Colonic mucosa (tissue), 4 donors: ENCODE results near the gene HMG20A. TPM values are rescaled to one million over a fixed set of nuclear protein-coding genes. Genes with fewer than 3 reads are reported as not detected.

Experiments
- DNase-seq: peaks from one replicate; pipeline ENCODE4 v3.0.0-alpha.2; 2020
- H3K27ac ChIP-seq: fragments of 200-600 bp; one replicate; pipeline ENCODE4 v1.8.0; 2021
- H3K27me3 ChIP-seq: fragments of 200-600 bp; one replicate; pipeline ENCODE4 v1.8.0; 2021
- H3K36me3 ChIP-seq: fragments of 200-600 bp; one replicate; pipeline ENCODE4 v1.8.0; 2021
- H3K4me1 ChIP-seq: fragments of 200-600 bp; one replicate; pipeline ENCODE4 v1.8.0; 2021; ENCODE audit warnings: mild to moderate bottlenecking
- H3K4me3 ChIP-seq: fragments of 200-600 bp; one replicate; pipeline ENCODE4 v1.8.0; 2021
- H3K9ac ChIP-seq, 2 donors: one replicate each; pipeline ENCODE4 v1.7.0; 2013; ENCODE audit warnings: control low read depth in 2 of 2, low read depth in 2 of 2, low read length in 2 of 2
- H3K9me3 ChIP-seq: fragments of 200-600 bp; one replicate; pipeline ENCODE4 v1.8.0; 2021
- intact Hi-C: fragments of 100-400 bp; cut with DNase I; formaldehyde crosslinking; loops from one replicate; pipeline ENCODE4 v1.14.1; 2022
- total RNA-seq, 2 donors: library from RNA; stranded (reverse); fragmentation: NEBNext Ultra II Directional in 1 of 2; extraction: Animal tissue kit (Norgen Biotek cat#: 25700) in 1 of 2; gene quantifications; one replicate each; pipeline ENCODE4 v1.2.1, GENCODE V29; 2021
- TF ChIP-seq, protein P1 (sequence below): fragments of 200-600 bp; IDR thresholded peaks from one replicate; pipeline ENCODE4 v1.8.0; 2022; ENCODE audit warnings: antibody characterized with exemption, mild to moderate bottlenecking
- donor health status: healthy.
- donor health status: DM: no; HTN: no; CAD: no.
- donor health status: DM: no; HTN: no; CAD: no.

The HMG20A gene
- total RNA-seq, 2 donors from 2014 or later = 32.9 to 37.1 TPM

- Histone ChIP-seq H3K4me3 (no peak overlapping the region), H3K27me3 (no peaks in the 10 kb centered on the region), H3K27ac (no peak overlapping the region), H3K36me3 (no peaks in the 10 kb centered on the region), H3K4me1 (no peaks in the 10 kb centered on the region), H3K9ac (no peak overlapping the region), H3K9me3 (no peaks in the 10 kb centered on the region)
- DNase-seq = no peak
- TF ChIP-seq, protein P1, sequence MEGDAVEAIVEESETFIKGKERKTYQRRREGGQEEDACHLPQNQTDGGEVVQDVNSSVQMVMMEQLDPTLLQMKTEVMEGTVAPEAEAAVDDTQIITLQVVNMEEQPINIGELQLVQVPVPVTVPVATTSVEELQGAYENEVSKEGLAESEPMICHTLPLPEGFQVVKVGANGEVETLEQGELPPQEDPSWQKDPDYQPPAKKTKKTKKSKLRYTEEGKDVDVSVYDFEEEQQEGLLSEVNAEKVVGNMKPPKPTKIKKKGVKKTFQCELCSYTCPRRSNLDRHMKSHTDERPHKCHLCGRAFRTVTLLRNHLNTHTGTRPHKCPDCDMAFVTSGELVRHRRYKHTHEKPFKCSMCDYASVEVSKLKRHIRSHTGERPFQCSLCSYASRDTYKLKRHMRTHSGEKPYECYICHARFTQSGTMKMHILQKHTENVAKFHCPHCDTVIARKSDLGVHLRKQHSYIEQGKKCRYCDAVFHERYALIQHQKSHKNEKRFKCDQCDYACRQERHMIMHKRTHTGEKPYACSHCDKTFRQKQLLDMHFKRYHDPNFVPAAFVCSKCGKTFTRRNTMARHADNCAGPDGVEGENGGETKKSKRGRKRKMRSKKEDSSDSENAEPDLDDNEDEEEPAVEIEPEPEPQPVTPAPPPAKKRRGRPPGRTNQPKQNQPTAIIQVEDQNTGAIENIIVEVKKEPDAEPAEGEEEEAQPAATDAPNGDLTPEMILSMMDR = no peak
- intact Hi-C loops = no loop called here
Observed at GRCh38 chr15:77454951-77455350, 34.3 kb downstream of the HMG20A start.

DNA sequence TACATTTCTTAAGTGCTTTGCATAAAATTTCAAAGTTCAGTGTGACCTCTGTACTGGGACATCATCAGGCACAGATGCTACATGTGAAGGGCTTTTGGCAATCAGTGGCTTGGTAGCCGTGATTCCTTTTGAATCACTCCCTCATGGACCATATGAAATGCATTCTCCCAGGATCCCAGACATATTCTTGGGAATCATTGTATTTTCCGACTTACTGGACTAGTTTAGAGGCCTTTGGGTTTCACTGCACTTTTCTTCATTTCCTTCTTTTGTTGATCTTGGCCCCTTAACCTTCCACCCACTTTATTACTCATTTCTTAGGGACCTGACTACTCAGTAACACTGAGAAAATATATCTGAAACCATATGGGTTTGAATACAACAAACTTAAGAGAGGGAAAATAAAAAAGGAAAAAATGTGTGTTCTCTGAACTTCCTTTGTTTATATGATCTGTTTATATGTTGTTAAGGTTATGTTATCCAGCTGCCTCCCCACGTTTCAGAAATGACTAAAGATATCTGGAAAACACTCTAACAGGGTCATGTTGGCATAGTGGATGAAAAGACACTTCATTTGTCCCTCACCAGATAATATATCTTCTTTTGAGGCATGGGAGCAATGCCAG lies 35.1 kb downstream of the HMG20A start:
- TF ChIP-seq, protein P1 = no peak

GRCh38 chr15:77456746-77457145 lies 36.1 kb downstream of the HMG20A start:
- Histone ChIP-seq H3K4me3 (no peak overlapping the region), H3K27me3 (no peaks in the 10 kb centered on the region), H3K4me1 (no peaks in the 10 kb centered on the region), H3K9ac (no peak overlapping the region), H3K27ac (no peak overlapping the region), H3K36me3 (no peaks in the 10 kb centered on the region), H3K9me3 (no peaks in the 10 kb centered on the region)
- TF ChIP-seq, protein P1 = no peak
- intact Hi-C loops = no loop called here
- DNase-seq = no peak

More for the DNA sequence above, 35.1 kb downstream of the HMG20A start:
- no peak for DNase-seq
- Histone ChIP-seq H3K4me3 (no peak overlapping the region), H3K36me3 (no peaks in the 10 kb centered on the region), H3K4me1 (no peaks in the 10 kb centered on the region), H3K9me3 (no peaks in the 10 kb centered on the region), H3K9ac (no peak overlapping the region), H3K27me3 (no peaks in the 10 kb centered on the region), H3K27ac (no peak overlapping the region)
- intact Hi-C loops = no loop called here

DNA sequence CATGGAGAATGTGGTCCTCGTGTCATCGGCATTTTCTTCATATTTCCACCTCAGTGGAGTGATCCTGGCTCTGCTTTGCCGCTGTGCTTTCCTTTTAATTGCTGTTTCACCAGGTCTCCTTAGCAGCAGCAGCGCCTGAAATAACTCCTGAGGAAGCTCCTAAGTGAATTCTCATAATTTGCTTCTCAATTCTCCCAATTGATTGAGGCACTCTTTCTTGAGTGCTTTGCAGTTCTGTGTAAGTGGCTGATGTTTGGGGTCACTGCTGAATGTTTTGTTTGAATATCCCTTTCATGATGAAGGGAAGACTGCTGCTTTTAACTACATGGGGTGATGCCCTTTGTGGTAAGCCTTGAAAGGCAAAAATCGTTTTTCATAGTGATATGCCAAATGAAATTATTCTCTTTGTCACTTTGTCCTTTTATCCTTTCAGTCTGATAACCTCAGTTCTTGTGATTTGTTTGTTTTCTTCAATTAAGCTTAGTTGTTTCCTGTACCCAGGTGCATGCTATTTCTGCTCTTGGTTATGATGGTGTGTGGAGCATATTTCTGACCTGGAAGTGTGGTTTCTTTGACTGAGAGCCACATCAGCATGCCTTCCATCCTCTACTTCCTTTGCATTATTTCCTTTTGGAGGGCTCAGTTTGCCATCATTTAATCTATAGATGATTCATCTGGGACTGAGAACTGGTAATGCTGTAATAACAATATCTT lies 36.7 kb downstream of the HMG20A start:
- Histone ChIP-seq H3K9ac (no peak overlapping the region), H3K4me1 (no peaks in the 10 kb centered on the region), H3K36me3 (no peaks in the 10 kb centered on the region), H3K27ac (no peak overlapping the region), H3K9me3 (no peaks in the 10 kb centered on the region), H3K27me3 (no peaks in the 10 kb centered on the region), H3K4me3 (no peak overlapping the region)
- TF ChIP-seq, protein P1 = no peak
- intact Hi-C loops = no loop called here
- no peak for DNase-seq

- no peak overlapping the region for H3K27ac ChIP-seq
- intact Hi-C loops = no loop called here
Observed at GRCh38 chr15:77457905-77458265, 37.2 kb downstream of the HMG20A start.

More at GRCh38 chr15:77457905-77458265, 37.2 kb downstream of the HMG20A start:
- no peak for DNase-seq
- no peaks in the 10 kb centered on the region for H3K9me3 ChIP-seq
- H3K27me3 ChIP-seq = no peaks in the 10 kb centered on the region
- H3K36me3 ChIP-seq = no peaks in the 10 kb centered on the region
- no peaks in the 10 kb centered on the region for H3K4me1 ChIP-seq
- no peak overlapping the region for H3K9ac ChIP-seq
- H3K4me3 ChIP-seq = no peak overlapping the region
- TF ChIP-seq, protein P1 = no peak
